Frontal cortex (tissue), 4 donors: Measurements from ENCODE around the gene EVI2A. TPM values are rescaled to one million over a fixed set of nuclear protein-coding genes. Genes with fewer than 3 reads are reported as not detected.
"Not testable (repeated sequence)": the region's sequence is repeated elsewhere in the genome, so short reads cannot be mapped to it uniquely, and the experiment has no call there.

ENCODE experiments used
- DNase-seq, 2 donors: peaks; one replicate each; pipeline ENCODE4 v3.0.0; 2012; ENCODE audit warnings: low spot score in 2 of 2
- FAIRE-seq: peaks from 2 replicates; lab custom pipeline; 2012; peaks lifted over from hg19 to GRCh38; lab: Jason Lieb, UNC
- total RNA-seq: library from RNA; depleted of rRNA; stranded (reverse); fragments of >200 nt; gene quantifications from one replicate; pipeline ENCODE4 v1.2.3, GENCODE V29; 2014
- donor health status: control.
- donor health status: control.
- donor health status: control.

EVI2A gene
- total RNA-seq, 1 donor from 2014 or later, result 2.4 TPM

GRCh38 chr17:31313982-31314781 is 7.2 kb downstream of the EVI2A start, which contains the start of gene EVI2B:
TSS of gene EVI2B (minus strand) at chr17:31314054. CDS start at chr17:31305609, 8,445 bp downstream.
- DNase-seq (no peak), FAIRE-seq (no peak)

- DNase-seq, FAIRE-seq: not testable (repeated sequence)
Measured at GRCh38 chr17:31312223-31312622, 9.2 kb downstream of the EVI2A start.

GRCh38 chr17:31311526-31311925 is 9.9 kb downstream of the EVI2A start:
- DNase-seq, result no peak
- no peak for FAIRE-seq

GRCh38 chr17:31310886-31311285 is 10.5 kb downstream of the EVI2A start:
- DNase-seq (no peak), FAIRE-seq (no peak)

GRCh38 chr17:31310260-31310659 is 11.2 kb downstream of the EVI2A start:
- DNase-seq (no peak), FAIRE-seq (no peak)

- DNase-seq (no peak), FAIRE-seq (no peak)
Measured at GRCh38 chr17:31309556-31309955, 11.9 kb downstream of the EVI2A start.

- FAIRE-seq, result no peak
Measured at GRCh38 chr17:31308372-31309334, 12.8 kb downstream of the EVI2A start.

GRCh38 chr17:31307640-31308039 is 13.8 kb downstream of the EVI2A start:
- FAIRE-seq (no peak), DNase-seq (no peak)

More at GRCh38 chr17:31308372-31309334, 12.8 kb downstream of the EVI2A start:
- DNase-seq, result no peak

- no peak for FAIRE-seq
Measured at GRCh38 chr17:31299624-31300023, 21.8 kb downstream of the EVI2A start.

GRCh38 chr17:31297090-31297489 is 24.3 kb downstream of the EVI2A start, which contains the start of gene OMG:
TSS of gene OMG (minus strand) at chr17:31297239. CDS start at chr17:31296331, 908 bp downstream.
- FAIRE-seq (no peak), DNase-seq (no peak)

More at GRCh38 chr17:31299624-31300023, 21.8 kb downstream of the EVI2A start:
- DNase-seq, result no peak

GRCh38 chr17:31296142-31296541 is 25.3 kb downstream of the EVI2A start:
- FAIRE-seq (no peak), DNase-seq (no peak)

- DNase-seq (no peak), FAIRE-seq (no peak)
Measured at GRCh38 chr17:31295489-31295871, 25.9 kb downstream of the EVI2A start.

GRCh38 chr17:31294820-31295488 is 26.5 kb downstream of the EVI2A start:
- FAIRE-seq, result no peak
- DNase-seq, result no peak

- FAIRE-seq (peak; percentile 84), DNase-seq (peak in 1 of 2 donors; percentile 10)
Measured at GRCh38 chr17:31294231-31294630, 27.2 kb downstream of the EVI2A start.

- no peak for DNase-seq
- no peak for FAIRE-seq
Measured at GRCh38 chr17:31293581-31293980, 27.8 kb downstream of the EVI2A start.

- FAIRE-seq, result no peak
- DNase-seq, result no peak
Measured at GRCh38 chr17:31291820-31292219, 29.6 kb downstream of the EVI2A start.

GRCh38 chr17:31289790-31290189 is 31.6 kb downstream of the EVI2A start:
- DNase-seq, result no peak
- FAIRE-seq, result no peak

GRCh38 chr17:31287932-31288331 is 33.5 kb downstream of the EVI2A start:
- DNase-seq, result not testable (repeated sequence)
- FAIRE-seq, result peak; percentile 31

- FAIRE-seq, result no peak
- DNase-seq, result no peak
Measured at GRCh38 chr17:31286587-31286986, 34.8 kb downstream of the EVI2A start.

GRCh38 chr17:31283841-31284240 is 37.6 kb downstream of the EVI2A start:
- FAIRE-seq (no peak), DNase-seq (no peak)
